Tongue (tissue), 2 donors: ENCODE data around the gene PTP4A2. TPM values are rescaled to one million over a fixed set of nuclear protein-coding genes. Genes with fewer than 3 reads are reported as not detected.

Experiments used
- DNase-seq: peaks from one replicate; pipeline ENCODE4 v3.0.0-alpha.2; 2015
- total RNA-seq: library from RNA; depleted of rRNA; stranded (reverse); fragments of >200 nt; gene quantifications from one replicate; pipeline ENCODE4 v1.2.3, GENCODE V29; 2014

PTP4A2 gene
- total RNA-seq, 1 donor from 2014 or later: 254 TPM

DNA sequence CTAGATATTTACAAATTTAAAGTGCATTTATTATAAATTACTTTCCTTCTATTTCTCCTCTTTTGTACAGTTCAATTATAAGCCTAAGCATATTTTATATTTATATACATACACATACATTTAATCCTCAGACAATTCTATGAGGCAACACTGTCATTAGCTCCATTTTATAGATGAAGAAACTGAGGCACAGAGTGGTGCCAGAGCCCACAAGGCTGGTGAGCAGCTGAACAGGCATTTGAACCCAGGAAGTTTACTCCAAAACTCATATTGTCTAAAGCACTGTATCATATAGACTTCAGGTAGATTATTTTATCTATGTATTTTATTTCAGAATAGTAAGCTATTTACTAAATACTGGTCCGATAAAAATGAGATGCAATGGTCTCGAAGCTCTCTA, 52.3 kb downstream of the PTP4A2 start:
- DNase-seq: no peak

DNA sequence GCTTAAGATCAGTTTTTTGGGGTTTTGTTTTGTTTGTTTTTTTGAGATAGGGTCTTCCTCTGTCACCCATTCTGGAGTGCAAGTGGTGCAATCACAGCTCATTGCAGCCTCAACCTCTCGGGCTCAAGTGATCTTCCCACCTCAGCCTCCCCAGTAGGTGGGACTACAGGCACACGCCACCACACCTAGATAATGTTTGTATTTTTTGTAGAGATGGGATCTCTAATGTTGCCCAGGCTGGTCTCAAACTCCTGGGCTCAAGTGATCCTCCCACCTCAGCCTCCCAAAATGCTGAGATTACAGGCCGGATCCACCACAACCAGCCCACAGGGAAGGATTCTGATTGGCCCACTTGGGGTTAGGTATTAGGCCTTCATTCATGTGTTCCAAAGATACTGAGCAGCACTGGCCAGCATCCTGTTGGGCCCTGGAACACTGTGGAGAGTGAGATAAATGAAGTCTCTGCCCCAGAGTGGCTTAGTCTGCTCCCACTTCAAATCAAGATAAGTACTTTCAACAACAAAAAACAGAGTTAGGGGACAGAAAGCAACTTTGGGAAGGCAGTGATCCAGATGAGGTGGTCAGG, 54.7 kb downstream of the PTP4A2 start:
- DNase-seq: no peak

DNA sequence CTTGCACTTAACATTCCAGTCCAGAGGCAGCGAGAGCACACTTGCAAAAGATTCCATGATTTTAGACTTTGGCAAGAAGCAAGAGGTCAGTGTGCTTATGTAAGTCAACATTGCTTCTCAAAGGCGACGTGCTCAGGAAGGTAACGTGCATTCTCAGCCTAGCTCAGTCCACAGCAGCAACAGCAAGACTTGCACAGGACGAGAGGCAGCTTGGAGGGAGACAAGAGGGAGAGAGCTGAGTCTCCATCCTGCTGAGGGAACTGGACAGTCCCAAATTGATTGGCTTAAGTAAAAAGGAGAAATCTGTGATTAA, 56.5 kb downstream of the PTP4A2 start:
- DNase-seq: no peak

DNA sequence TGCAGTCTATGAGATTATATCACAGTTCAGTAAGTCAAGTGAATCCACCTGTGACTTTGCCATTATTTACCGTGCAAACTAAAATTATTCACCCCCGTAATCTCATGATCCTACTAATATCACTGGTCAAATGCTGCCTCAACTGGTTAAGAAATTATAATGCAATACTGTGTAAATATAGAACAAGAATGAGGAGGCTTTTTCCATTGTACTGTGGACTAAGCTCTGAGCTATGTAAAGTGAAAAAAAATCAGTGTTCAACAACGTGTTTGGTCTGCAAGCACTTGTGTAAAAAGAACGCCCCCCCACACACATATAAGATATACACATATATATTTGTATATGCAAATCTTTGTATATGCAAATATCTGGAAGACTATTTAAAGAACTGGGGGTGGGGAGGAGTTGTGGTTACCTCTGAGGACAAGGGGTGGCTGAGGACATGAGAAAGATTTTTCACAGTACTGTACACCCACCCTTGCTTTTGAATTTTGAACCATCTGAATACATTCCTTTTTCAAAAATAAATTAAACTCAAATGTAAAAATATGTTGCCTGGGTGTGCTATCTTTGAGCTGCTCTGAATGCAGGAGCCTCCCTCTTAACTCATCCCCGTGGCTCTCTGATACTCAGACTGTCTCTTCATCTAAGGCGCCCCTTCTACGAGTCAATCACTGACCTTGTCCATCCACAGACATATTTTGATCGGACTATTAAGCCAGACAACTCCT, 57.0 kb downstream of the PTP4A2 start:
- no peak for DNase-seq

DNA sequence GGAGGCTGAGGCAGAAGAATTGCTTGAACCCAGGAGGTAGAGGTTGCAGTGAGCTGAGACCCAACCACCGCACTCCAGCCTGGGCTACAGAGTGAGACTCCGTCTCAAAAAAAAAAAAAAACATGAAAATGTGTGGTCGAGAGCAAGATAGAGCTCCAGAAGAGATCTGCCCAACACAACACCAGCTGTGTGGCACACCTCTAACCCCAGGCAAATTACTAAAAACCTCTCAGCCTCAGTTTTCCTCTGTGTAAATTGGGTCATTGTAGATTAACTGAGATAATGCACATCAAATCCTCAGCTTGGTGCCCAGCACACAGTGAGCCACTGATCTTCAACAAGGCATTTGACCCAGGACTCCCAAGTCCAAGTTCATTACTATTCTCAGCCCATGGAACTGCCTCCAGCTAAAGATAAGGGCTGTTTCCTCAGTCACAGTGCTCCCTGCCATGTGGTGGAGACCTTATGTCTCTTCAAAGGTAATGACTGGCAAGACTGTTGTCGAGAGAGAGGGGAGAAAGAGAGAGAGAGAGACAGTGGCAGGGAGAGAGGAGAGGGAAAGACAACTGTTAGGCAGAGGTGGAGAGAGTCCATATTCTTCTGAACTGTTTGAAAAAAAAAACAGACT, 58.1 kb downstream of the PTP4A2 start:
- no peak for DNase-seq

DNA sequence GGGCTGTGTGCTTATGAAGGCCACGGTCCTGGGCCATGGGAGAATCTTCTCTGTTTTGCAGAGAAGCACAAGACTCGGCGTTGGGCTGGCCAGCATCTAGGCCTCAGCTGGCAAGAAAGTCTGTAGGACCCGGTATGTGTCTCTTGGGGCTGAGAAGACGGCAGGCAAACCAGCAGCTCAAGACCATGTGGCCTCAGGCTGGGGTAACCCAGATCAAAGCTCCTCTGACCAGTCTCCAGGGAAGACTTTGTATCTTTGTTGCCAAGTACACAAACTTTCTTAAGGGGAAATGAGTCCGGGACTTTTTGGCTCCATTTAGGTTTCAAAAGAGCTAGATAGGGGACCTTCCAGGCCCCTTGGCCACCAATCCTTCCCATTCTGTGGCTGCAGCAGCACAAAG, 60.1 kb downstream of the PTP4A2 start:
- no peak for DNase-seq

DNA sequence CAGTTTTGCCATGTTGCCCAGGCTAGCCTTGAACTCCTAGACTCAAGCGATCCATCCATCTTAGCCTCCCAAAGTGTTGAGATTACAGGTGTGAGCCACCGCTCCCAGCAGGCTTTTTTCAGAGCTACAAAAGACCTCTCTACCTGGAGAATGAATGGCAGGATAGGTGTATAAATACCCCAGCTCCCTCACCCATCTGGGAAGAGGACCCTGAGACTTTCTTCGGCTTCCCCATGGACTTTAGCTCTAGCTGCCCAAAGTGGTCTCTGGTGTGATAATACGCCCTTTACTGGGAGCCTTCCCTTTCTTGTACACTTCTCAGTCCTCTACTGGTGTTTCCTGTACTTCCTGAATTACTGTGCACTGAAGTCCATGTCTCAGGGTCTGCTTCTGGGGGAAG, 60.6 kb downstream of the PTP4A2 start:
- DNase-seq: no peak

DNA sequence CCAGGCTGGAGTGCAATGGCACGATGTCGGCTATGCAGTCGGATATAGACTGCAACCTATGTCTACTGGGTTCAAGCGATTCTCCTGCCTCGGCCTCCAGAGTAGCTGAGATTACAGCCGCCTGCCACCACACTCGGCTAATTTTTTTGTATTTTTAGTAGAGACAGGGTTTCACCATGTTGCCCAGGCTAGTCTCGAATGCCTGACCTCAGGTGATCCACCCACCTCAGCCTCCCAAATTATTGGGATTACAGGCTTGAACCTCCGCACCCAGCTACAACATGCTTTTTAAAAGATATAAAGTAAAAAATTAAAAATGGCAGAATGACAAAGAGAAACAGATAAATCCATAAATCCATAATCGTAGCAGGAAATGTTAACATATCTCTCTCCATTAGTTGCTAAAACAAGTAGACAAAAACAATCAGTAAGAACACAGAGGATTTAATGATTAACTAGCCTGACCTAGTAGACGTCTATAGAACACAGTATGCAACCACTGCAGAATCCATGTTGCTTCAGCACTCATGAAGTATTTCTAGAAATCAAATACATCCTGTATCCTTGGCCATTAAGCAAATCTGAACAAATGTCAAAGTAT, 62.4 kb downstream of the PTP4A2 start:
- DNase-seq: no peak

DNA sequence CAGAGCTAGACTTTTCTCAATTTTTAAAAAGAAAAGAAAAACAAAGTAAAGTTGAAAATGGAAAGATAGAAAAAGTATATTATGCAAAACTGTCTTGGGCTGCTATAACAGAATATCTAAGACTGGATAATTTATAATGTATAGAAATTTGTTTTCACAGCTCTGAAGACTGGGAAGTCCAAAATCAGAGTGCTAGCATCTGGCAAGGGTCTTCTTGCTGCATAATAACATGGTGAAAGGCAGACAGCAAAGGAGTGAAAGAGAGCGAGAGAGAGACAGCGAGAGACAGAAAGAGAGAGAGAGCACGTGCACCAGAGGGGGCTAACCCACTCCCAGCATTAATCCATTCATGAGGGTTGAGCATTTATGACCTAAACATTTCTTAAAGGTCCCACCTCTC, 63.2 kb downstream of the PTP4A2 start:
- DNase-seq: no peak

DNA sequence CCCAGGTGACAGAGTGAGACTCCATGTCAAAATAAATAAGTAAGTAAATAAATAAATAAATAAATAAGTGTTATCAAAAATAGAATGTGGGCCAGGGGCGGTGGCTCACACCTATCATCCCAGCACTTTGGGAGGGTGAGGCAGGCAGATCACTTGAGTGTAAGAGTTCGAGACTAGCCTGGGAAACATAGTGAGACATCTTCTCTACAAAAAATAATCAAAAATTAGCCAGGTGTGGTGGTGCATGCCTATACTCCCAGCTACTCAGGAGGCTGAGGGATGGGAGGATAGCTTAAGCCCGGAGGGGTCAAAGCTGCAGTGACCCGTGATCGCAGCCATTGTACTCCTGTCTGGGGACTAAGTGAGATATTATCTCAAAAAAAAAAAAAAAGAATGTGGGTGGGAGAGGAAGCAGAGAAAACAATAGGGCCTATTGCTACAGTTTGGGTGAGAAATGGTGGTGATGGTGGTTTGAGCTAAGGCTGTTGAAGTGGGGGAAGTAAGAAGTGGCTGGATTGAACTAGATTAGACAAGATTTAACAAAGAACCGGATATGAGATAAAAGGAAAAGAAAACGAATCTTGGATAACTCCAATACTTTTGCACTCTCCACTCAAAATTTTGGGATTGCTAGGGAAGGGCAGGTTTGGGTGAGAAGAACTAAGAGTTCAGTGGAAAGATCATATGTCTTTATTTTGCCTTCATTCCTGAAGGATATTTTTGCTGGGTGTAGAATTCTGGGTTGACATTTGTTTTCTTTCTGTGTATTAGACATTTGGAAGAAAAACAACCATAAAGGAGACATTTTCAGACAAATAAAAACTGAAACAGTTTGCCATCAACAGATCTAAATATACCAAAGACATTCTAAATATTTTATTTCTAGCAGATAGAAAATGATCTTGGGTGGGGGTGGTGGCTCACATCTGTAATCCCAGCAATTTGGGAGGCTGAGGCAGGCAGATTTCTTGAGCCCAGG, 65.2 kb downstream of the PTP4A2 start:
- no peak for DNase-seq

DNA sequence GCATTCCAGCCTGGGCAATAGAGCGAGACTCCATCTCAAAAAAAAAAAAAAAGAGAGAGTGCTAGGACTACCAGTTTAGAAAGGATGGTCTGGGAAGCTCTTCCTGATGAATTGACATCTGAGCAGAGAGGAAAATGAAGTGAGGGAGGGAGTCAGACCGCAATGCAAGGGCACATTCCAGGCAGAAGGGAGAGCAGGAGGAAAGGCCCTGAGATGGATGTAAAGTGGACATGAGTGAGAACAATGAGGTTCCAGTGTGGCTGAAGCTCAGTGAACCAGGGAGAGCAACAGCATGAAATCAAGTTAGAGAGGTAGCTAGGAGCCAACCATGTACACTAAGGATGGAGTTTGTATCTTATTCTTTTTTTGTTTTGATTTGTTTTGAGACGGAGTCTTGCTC, 66.5 kb downstream of the PTP4A2 start:
- DNase-seq: no peak

DNA sequence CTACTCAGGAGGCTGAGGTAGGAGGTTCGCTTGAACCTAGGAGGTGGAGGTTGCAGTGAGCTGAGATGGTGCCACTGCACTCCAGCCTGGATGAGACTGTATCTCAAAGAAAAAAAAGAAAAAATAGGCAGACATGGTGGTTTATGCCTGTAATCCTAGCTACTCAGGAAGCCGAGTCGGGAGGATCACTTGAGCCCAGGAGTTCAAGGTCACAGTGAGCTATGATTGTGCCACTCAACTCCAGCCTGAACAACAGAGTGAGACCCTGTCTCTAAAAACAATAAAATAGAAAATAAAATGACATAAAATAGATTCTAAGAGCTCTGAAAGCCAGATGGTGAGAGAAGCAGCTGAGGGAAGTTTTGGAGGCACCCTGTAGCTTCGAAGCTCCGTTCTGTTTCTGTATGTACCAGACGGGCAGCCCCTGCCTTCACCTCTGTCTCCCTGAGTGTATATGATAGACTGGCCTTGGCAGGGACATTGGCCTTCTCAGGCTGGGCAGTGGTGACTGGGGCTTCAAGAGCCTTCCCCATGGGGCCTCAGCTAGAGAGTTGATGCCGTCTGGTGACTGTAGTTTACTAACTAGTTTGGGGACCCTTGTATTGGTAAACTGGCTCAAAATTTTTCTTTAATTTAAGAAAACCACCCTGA, 68.0 kb downstream of the PTP4A2 start:
- DNase-seq: no peak

DNA sequence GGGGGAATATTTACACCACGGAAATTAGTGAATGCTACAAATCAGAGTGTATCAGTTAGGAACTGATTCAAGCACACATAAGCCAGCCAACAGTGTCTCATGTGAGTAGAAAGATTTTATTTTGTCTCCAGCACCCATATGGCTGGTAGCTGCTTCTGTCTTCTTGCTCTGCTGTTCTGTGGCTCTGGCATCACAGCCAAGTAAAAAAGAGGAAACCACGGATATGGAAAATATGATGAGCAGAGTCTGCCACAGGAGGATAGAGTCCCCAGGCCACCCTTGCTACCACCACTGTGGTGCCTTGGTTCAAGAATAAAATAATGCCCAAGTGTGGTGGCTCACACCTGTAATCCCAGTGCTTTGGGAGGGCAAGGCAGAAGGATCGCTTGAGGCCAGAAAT, 68.7 kb downstream of the PTP4A2 start:
- no peak for DNase-seq

DNA sequence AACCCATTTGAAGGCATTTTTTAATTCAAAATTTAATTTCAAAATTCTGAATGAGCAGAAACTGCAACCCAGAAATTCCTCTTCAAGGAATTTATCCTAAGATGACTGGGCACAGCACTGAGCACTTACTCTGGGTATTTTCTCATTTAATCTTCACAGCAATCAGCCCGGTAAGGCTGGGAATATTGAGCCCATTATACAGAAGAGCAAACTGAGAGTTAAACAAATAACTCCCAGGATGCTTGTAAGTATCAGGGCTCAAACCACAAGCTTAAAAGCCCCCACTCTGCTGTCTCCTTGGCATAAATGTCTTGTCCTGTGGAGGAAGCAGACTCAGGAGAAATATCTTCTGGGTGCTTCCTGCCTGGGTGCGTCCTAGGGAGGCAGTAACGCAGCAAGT, 69.3 kb downstream of the PTP4A2 start:
- no peak for DNase-seq

DNA sequence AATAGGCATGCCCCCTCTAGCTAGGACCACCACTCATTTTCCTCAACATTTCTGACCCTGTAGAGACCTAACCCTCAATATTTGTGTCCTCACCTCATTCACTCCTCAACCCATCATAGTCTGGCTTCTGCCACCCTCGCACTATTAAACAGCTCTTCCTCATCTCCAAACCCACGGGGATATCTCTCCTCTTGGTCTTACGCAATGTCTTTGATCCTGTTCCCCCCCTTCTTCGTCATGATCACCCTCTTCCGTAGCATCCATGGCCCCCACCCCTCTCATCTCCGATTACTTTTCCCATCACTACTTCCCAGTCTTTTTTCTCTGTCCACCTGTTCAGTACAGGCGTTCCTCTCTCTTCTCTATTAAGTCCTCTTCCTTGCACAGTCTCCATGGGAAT, 70.6 kb downstream of the PTP4A2 start:
- no peak for DNase-seq

DNA sequence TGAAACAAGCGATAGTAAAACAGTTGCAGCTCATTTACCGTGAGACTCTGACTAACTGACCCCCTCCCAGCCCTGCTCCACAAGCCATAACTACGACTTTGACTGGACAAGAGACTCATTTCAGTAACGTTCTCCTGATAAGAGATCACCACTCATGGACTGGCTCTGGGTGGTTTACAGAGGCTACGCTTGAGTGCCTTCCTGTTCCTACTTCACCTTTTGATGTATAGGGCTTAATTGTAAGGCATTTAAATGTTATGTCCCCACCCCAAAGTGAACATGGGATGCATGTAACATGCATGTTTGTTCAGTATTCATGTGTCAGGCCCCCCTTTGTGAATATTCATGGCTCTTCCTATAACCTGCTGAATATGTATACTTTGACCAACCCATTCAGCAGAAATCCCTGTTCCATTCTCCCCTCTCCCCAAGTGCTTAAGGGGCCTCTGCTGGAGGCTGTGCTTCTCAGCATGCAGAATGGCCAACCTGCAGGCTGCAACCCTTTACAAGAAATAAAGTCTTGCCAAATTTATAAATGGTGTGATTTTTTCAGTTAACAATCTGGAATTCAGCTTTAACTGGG, 71.6 kb downstream of the PTP4A2 start:
- no peak for DNase-seq

DNA sequence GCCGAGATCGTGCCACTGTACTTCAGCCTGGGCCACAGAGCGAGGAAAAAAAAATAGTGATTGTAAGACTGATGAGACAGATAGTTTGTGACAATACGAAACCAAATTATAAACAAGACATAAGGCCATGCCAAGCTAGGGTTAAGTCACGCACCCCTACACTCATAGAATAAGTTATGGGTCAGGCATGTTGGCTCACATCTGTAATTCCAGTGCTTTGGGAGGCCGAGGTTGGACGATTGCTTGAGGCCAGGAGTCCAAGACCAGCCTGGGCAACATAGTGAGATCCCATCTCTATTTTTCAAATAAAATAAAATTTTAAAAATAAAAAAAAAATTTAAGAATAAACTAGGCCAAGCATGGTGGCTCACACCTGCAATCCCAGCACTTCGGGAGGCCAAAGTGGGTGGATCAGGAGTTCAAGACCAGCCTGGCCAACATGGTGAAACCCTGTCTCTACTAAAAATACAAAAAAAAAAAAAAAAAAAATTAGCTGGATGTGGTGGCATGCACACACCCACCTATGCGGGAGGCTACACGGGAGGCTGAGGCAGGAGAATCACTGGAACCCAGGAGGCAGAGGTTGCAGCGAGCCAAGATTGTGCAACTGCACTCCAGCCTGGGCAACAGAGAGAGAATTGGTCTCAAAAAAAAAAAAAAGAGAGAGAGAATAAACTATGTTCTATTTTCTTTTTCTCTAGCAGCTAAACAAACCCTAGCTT, 72.3 kb downstream of the PTP4A2 start:
- DNase-seq: no peak

DNA sequence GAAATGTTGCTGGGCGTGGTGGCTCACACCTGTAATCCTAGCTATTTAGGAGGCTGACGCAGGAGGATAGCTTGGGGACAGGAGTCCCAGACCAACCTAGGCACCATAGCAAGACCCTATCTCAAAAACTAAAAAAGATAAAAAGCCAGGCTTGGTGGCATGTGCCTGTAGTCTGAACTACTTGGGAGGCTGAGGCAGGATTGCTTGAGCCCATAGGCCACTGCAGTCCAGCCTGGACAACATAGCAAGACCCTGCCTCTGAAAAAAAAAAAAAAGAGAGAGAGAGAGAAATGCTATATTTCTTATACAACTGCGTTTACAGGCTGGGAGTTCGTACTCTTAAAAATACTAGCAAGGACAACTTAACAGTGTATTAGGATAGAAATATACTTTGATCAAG, 76.1 kb downstream of the PTP4A2 start:
- DNase-seq: no peak

DNA sequence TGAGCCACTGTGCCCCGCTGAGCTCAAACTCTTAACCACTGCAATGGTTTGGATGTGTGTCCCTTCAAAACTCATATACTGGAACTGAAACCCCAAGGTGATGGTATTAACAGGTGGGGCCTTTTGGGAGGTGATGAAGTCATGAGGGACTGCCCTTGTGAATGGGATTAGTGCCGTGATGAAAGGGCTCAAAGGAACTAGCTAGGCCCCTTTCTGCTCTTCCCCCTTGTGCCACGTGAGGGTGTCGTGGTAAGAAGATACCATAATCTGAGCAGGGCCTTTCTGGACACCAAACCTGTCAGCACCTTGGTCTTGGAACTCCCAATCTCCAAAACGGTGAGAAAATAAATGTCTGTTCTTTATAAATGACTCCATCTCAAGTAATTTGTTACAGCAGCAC, 76.8 kb downstream of the PTP4A2 start:
- no peak for DNase-seq

DNA sequence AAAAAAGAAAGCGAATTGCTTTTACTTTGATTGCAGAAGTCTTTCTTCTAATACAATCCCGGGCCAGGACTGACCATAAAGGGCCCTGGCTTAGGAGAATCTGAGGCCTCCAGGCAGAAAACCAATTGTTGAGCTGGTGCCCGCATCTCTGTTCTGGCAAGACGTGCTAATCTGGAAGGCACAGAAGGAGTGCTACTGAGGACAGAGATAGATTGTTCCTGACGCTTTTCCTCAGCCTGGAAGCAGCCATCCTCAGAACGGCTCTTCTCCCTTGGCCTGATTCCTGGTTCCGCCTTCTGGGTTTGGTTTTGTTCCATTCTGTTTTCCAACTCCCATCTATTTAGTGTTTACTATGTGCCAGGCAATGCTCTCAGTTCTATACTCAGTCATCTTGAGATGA, 77.6 kb downstream of the PTP4A2 start:
- DNase-seq: no peak

DNA sequence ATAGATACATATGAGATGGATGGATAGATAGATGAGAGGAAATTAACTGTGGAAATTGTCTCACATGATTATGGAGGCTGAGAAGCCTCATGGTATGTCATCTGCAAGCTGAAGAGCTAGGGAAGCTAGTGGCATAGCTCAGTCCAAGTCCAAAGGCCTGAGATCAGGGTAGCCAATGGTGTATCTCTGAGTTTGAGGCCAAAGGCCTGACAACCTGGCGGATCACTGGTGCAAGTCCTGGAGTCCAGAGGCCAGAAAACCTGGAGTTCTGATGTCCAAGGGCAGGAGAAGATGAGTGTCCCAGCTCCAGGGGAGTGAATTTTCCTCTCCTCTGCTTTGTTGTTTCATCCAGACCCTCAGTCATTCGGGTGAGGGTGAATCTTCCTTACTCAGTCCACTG, 78.4 kb downstream of the PTP4A2 start:
- no peak for DNase-seq
